Nephron progenitor cell (in vitro differentiated cells): ENCODE measurements around the gene CATSPERB.

Experiments
- DNase-seq: peaks from one replicate; pipeline ENCODE4 v3.0.0; 2021
- H3K27ac Mint-ChIP-seq: 2 replicates; pipeline ENCODE4 v1.8.0; 2021; ENCODE audit warnings: mild to moderate bottlenecking, moderate library complexity, mixed read lengths
- H3K27me3 Mint-ChIP-seq: 2 replicates; pipeline ENCODE4 v1.8.0; 2021; ENCODE audit warnings: mild to moderate bottlenecking, low read depth, mixed read lengths; ENCODE audit not compliant: poor library complexity
- H3K36me3 Mint-ChIP-seq: 2 replicates; pipeline ENCODE4 v1.8.0; 2021; ENCODE audit warnings: low read depth, mixed read lengths
- H3K4me1 Mint-ChIP-seq: 2 replicates; pipeline ENCODE4 v1.8.0; 2021; ENCODE audit warnings: mixed read lengths
- H3K4me3 Mint-ChIP-seq: 2 replicates; pipeline ENCODE4 v1.8.0; 2021; ENCODE audit warnings: mild to moderate bottlenecking, moderate library complexity, mixed read lengths
- H3K9me3 Mint-ChIP-seq: 2 replicates; pipeline ENCODE4 v1.8.0; 2021; ENCODE audit warnings: mild to moderate bottlenecking, moderate library complexity, mixed read lengths
- TF ChIP-seq, protein P1 (sequence below): fragments of 200-600 bp; sonication (generic); IDR thresholded peaks from 2 replicates; pipeline ENCODE4 v1.5.0; 2021; ENCODE audit warnings: antibody characterized with exemption

The CATSPERB gene

DNA sequence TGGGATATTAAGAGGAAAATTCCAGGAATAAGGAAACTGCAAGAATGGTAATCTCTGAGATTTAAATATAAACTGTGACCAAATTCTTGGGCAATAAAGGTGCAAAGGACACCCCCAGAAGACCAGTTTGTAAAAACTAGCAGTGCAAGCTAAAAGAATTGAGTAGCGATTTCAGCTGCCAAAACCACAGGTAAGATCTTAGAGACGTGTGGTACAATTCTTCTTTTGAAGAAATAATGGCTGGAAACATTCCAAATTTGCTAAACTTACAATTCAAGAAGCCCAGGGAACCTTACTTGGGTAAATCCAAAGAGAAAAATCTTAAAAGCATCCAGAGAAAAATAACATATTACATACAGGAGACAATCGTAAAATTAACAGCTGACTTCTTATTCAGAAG, 12.0 kb downstream of the CATSPERB start:
- Mint-ChIP-seq H3K9me3 (no peaks in the 10 kb centered on the region), H3K4me1 (no peaks in the 10 kb centered on the region), H3K36me3 (no peaks in the 10 kb centered on the region)

DNA sequence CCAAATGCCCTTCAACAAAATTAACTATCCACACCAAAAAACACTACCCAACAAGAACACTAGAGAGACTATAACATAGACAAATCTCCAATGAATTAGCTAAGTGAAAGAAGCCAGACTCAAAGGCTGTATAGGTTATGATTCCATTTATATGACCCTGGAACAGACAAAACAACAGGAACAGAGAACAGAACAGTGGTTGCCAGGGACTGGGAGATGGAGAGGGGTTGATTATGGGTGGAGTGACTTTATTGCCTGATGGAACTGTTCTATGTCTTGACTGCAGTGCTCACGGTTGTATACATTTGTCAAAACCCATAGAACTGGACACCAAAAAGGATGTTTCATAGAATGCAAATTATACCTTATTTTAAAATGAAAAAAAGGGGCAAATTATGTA, 14.9 kb downstream of the CATSPERB start:
- no peak for DNase-seq
- H3K4me1 Mint-ChIP-seq, result no peaks in the 10 kb centered on the region
- no peak overlapping the region for H3K27ac Mint-ChIP-seq
- TF ChIP-seq, protein P1, sequence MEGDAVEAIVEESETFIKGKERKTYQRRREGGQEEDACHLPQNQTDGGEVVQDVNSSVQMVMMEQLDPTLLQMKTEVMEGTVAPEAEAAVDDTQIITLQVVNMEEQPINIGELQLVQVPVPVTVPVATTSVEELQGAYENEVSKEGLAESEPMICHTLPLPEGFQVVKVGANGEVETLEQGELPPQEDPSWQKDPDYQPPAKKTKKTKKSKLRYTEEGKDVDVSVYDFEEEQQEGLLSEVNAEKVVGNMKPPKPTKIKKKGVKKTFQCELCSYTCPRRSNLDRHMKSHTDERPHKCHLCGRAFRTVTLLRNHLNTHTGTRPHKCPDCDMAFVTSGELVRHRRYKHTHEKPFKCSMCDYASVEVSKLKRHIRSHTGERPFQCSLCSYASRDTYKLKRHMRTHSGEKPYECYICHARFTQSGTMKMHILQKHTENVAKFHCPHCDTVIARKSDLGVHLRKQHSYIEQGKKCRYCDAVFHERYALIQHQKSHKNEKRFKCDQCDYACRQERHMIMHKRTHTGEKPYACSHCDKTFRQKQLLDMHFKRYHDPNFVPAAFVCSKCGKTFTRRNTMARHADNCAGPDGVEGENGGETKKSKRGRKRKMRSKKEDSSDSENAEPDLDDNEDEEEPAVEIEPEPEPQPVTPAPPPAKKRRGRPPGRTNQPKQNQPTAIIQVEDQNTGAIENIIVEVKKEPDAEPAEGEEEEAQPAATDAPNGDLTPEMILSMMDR, result no peak
- no peak overlapping the region for H3K4me3 Mint-ChIP-seq
- H3K36me3 Mint-ChIP-seq, result no peaks in the 10 kb centered on the region
- H3K9me3 Mint-ChIP-seq, result no peaks in the 10 kb centered on the region
- no peaks in the 10 kb centered on the region for H3K27me3 Mint-ChIP-seq

More for the DNA sequence above, 12.0 kb downstream of the CATSPERB start:
- TF ChIP-seq, protein P1, result no peak
- Mint-ChIP-seq H3K4me3 (no peak overlapping the region), H3K27me3 (no peaks in the 10 kb centered on the region), H3K27ac (no peak overlapping the region)
- DNase-seq, result no peak

DNA sequence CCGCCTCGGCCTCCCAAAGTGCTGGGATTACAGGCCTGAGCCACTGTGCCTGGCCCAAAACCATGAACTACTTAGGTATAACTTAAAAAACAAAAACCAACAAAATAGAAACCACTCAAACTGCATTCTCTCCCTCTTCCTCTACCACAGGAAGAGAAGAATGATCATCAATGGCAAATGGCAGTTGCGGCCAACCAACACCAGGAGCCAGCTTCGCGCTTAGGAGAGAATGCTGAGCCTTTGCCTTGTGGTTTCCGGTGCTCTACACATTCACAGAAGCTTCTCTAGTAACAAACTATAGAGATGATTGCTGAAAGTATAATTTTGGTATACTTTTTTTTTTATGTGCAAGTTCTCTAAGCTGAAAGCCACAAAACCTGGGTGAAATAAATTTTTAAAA, 17.1 kb downstream of the CATSPERB start:
- H3K4me3 Mint-ChIP-seq, result no peak overlapping the region
- DNase-seq, result no peak
- H3K27me3 Mint-ChIP-seq, result no peaks in the 10 kb centered on the region
- no peaks in the 10 kb centered on the region for H3K4me1 Mint-ChIP-seq
- TF ChIP-seq, protein P1, result no peak
- no peaks in the 10 kb centered on the region for H3K9me3 Mint-ChIP-seq
- H3K27ac Mint-ChIP-seq, result no peak overlapping the region
- no peaks in the 10 kb centered on the region for H3K36me3 Mint-ChIP-seq

DNA sequence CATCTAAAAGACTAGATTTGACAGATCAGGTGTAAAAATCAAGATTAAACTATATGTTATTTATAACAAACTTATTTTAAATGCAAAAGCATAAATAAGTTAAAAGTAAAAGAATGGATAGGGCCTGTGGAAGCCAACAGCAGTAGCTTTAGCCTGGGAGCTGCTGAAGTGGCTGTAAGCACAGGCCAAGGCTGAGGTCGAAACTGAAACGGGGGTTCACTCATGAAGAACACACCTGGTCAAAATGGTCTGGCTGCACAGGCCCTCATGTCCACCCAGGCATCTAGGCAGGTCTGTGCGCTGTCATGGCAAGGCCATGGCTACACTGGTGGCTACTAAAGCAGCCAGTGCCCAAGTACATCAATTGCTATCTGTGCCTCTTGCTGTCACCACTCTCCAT, 23.1 kb downstream of the CATSPERB start:
- Mint-ChIP-seq H3K9me3 (peaks cover 6% of the 10 kb centered on the region), H3K4me1 (no peaks in the 10 kb centered on the region), H3K4me3 (no peak overlapping the region), H3K27me3 (no peaks in the 10 kb centered on the region), H3K36me3 (no peaks in the 10 kb centered on the region), H3K27ac (no peak overlapping the region)
- TF ChIP-seq, protein P1, result no peak
- DNase-seq, result no peak

DNA sequence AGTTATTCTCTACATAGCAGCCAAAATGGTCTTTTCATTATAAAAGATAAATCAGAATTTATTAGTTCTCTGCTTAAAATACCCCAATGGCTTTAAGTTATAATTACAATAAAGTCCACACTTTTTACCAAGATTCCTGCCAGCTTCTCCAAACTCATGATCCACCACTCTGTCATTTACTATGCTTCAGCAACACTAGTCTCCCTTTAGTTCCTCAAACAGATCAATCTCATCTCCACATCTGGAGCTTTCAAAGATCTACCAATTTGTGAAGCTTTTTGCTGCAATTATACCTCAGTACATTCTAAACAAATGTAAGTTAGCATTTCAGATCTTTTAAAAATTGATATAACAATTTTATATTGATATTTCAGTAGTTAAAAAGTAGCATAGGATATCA, 24.9 kb downstream of the CATSPERB start:
- no peaks in the 10 kb centered on the region for H3K27me3 Mint-ChIP-seq
- no peaks in the 10 kb centered on the region for H3K36me3 Mint-ChIP-seq
- no peak overlapping the region for H3K4me3 Mint-ChIP-seq
- H3K9me3 Mint-ChIP-seq, result peaks cover 6% of the 10 kb centered on the region
- H3K4me1 Mint-ChIP-seq, result no peaks in the 10 kb centered on the region
- no peak overlapping the region for H3K27ac Mint-ChIP-seq
- DNase-seq, result no peak
- TF ChIP-seq, protein P1, result no peak

DNA sequence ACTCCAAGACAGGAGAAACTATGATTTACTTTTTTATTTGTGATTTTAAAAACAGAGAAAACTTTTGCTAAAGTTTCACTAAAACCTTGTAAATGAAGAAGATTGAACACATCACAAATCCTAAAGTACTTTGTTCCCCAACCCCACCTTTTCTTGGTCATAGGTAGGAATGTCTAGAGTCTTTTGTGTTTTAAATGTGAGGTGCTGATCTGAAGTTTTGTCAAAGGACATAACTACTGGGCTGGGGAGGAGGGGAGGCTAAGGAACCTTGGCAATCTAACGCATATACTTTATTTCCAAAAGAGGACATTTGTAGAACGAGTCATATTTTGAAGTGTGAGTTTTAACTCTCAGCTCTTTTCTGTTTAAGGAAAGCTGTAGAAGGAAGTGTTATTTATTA, 37.2 kb downstream of the CATSPERB start:
- no peaks in the 10 kb centered on the region for H3K36me3 Mint-ChIP-seq
- TF ChIP-seq, protein P1, result no peak
- DNase-seq, result no peak
- no peaks in the 10 kb centered on the region for H3K4me1 Mint-ChIP-seq
- H3K27me3 Mint-ChIP-seq, result no peaks in the 10 kb centered on the region
- H3K27ac Mint-ChIP-seq, result no peak overlapping the region
- H3K9me3 Mint-ChIP-seq, result peaks cover 34% of the 10 kb centered on the region
- H3K4me3 Mint-ChIP-seq, result no peak overlapping the region
